Stimulated activated CD8-positive, alpha-beta memory T cell treated with anti-CD3 and anti-CD28 coated beads, Interleukin-15, amount 100 ng/mL, for 4 hours (primary cell): ENCODE measurements around the gene GP1BA.
A peak's percentile ranks its signal among the peaks of the same experiment; 100 is the strongest.

Source experiments
- DNase-seq, 2 donors: peaks; one replicate each; pipeline ENCODE4 v3.0.0-alpha.2; 2020; ENCODE audit warnings: low read depth in 2 of 2

GP1BA gene

GRCh38 chr17:4950746-4951204, 18.7 kb downstream of the GP1BA start, which contains the start of gene ENO3:
Gene ENO3, plus strand, starts transcription at chr17:4951119. Its CDS starts 711 bp downstream, at chr17:4951830.
- DNase-seq, result no peak

- no peak for DNase-seq
Observed at GRCh38 chr17:4951486-4951885, 19.4 kb downstream of the GP1BA start.

- no peak for DNase-seq
Observed at GRCh38 chr17:4953451-4953961, 21.4 kb downstream of the GP1BA start.

- DNase-seq, result no peak
Observed at GRCh38 chr17:4955091-4955490, 23.0 kb downstream of the GP1BA start.

- no peak for DNase-seq
Observed at GRCh38 chr17:4956493-4957061, 24.5 kb downstream of the GP1BA start.

GRCh38 chr17:4958102-4958501, 26.0 kb downstream of the GP1BA start:
- no peak for DNase-seq

- DNase-seq, result no peak
Observed at GRCh38 chr17:4959261-4959965, 27.3 kb downstream of the GP1BA start.

- no peak for DNase-seq
Observed at GRCh38 chr17:4960279-4960922, 28.3 kb downstream of the GP1BA start.

- DNase-seq, result no peak
Observed at GRCh38 chr17:4965311-4965986, 33.4 kb downstream of the GP1BA start.

GRCh38 chr17:4966844-4967538, 34.9 kb downstream of the GP1BA start:
- DNase-seq, result peak; percentile 87 to 92

GRCh38 chr17:4967539-4968485, 35.7 kb downstream of the GP1BA start, which contains the start of gene SPAG7:
Gene SPAG7, minus strand, starts transcription at chr17:4967817. Its CDS starts 13 bp downstream, at chr17:4967804.
- DNase-seq, result peak; percentile 82 to 87

GRCh38 chr17:4968486-4969046, 36.5 kb downstream of the GP1BA start:
- DNase-seq, result no peak

GRCh38 chr17:4969047-4969550, 37.0 kb downstream of the GP1BA start:
- DNase-seq, result no peak

- DNase-seq, result no peak
Observed at GRCh38 chr17:4969551-4970173, 37.6 kb downstream of the GP1BA start.

- DNase-seq, result no peak
Observed at GRCh38 chr17:4970273-4970672, 38.2 kb downstream of the GP1BA start.

GRCh38 chr17:4971826-4972225, 39.7 kb downstream of the GP1BA start:
- DNase-seq, result no peak

- no peak for DNase-seq
Observed at GRCh38 chr17:4972322-4972721, 40.2 kb downstream of the GP1BA start.

GRCh38 chr17:4972752-4973151, 40.7 kb downstream of the GP1BA start:
- DNase-seq, result no peak
